ENCODE results near the gene EIF4A3.
"Not testable (repeated sequence)": the region's sequence is repeated elsewhere in the genome, so short reads cannot be mapped to it uniquely, and the experiment has no call there.

The EIF4A3 gene

GRCh38 chr17:80097127-80097621 is 49.8 kb downstream of the EIF4A3 start:
- POLR2A ChIA-PET = no interaction called here
- no peak for TF ChIP-seq BHLHE40 (IDR thresholded peaks at IDR 0.05; ENCODE audit: borderline replicate concordance)
- TF ChIP-seq SUZ12 (IDR thresholded peaks at IDR 0.05) = no peak
- TF ChIP-seq FOXA1 (IDR thresholded peaks at IDR 0.05) = no peak
- TF ChIP-seq NFRKB (IDR thresholded peaks at IDR 0.05) = no peak
- TF ChIP-seq LEF1 (IDR thresholded peaks at IDR 0.05; ENCODE audit: borderline replicate concordance) = no peak
- CTCF ChIA-PET = no interaction called here
- no peak for DNase-seq (ENCODE audit: extremely low spot score)

GRCh38 chr17:80096561-80097021 is 50.3 kb downstream of the EIF4A3 start:
- POLR2A ChIA-PET = no interaction called here
- DNase-seq (ENCODE audit: extremely low spot score) = no peak
- no peak for TF ChIP-seq FOXA1 (IDR thresholded peaks at IDR 0.05)
- no peak for TF ChIP-seq BHLHE40 (IDR thresholded peaks at IDR 0.05; ENCODE audit: borderline replicate concordance)
- TF ChIP-seq SUZ12 (IDR thresholded peaks at IDR 0.05) = no peak
- CTCF ChIA-PET = no interaction called here

- no peak for DNase-seq (ENCODE audit: extremely low spot score)
- ChIA-PET CTCF (no interaction called here), POLR2A (no interaction called here)
- TF ChIP-seq NFRKB (IDR thresholded peaks at IDR 0.05) (no peak), SUZ12 (IDR thresholded peaks at IDR 0.05) (no peak), FOXM1 (IDR thresholded peaks at IDR 0.05; ENCODE audit: borderline replicate concordance) (no peak), HDGF (IDR thresholded peaks at IDR 0.05; ENCODE audit: borderline replicate concordance) (no peak), ELF4 (IDR thresholded peaks at IDR 0.05) (no peak)
These were observed 51.0 kb downstream of the EIF4A3 start for GRCh38 chr17:80095844-80096475.

- CTCF ChIA-PET = no interaction called here
- POLR2A ChIA-PET = no interaction called here
- no peak for DNase-seq (ENCODE audit: extremely low spot score)
- no peak for TF ChIP-seq PKNOX1 (IDR thresholded peaks at IDR 0.05)
- no peak for TF ChIP-seq TARDBP (IDR thresholded peaks at IDR 0.05)
- no peak for TF ChIP-seq CTBP1 (IDR thresholded peaks at IDR 0.05; ENCODE audit: borderline replicate concordance)
- no peak for TF ChIP-seq SUZ12 (IDR thresholded peaks at IDR 0.05)
- no peak for TF ChIP-seq FOXK2 (IDR thresholded peaks at IDR 0.05)
- TF ChIP-seq FOXA1 (IDR thresholded peaks at IDR 0.05) = no peak
- TF ChIP-seq LEF1 (IDR thresholded peaks at IDR 0.05; ENCODE audit: borderline replicate concordance) = no peak
- TF ChIP-seq HDGF (IDR thresholded peaks at IDR 0.05; ENCODE audit: borderline replicate concordance) = no peak
- no peak for TF ChIP-seq ZNF384 (IDR thresholded peaks at IDR 0.05)
- TF ChIP-seq NFRKB (IDR thresholded peaks at IDR 0.05) = no peak
- TF ChIP-seq ARNT (IDR thresholded peaks at IDR 0.05) = no peak
- TF ChIP-seq ELF4 (IDR thresholded peaks at IDR 0.05) = no peak
- no peak for TF ChIP-seq FOXM1 (IDR thresholded peaks at IDR 0.05; ENCODE audit: borderline replicate concordance)
- TF ChIP-seq L3MBTL2 (conservative IDR thresholded peaks at IDR 0.05) = no peak
- TF ChIP-seq SP1 (IDR thresholded peaks at IDR 0.05) = no peak
- TF ChIP-seq BHLHE40 (IDR thresholded peaks at IDR 0.05; ENCODE audit: borderline replicate concordance) = no peak
These were observed 51.7 kb downstream of the EIF4A3 start for GRCh38 chr17:80095038-80095843.

GRCh38 chr17:80092959-80093358 is 54.0 kb downstream of the EIF4A3 start:
- DNase-seq (ENCODE audit: extremely low spot score) = no peak
- no peak for TF ChIP-seq NFRKB (IDR thresholded peaks at IDR 0.05)
- TF ChIP-seq CTBP1 (IDR thresholded peaks at IDR 0.05; ENCODE audit: borderline replicate concordance) = no peak
- TF ChIP-seq ELF4 (IDR thresholded peaks at IDR 0.05) = no peak
- TF ChIP-seq SP1 (IDR thresholded peaks at IDR 0.05) = no peak
- TF ChIP-seq TARDBP (IDR thresholded peaks at IDR 0.05) = no peak
- TF ChIP-seq FOXK2 (IDR thresholded peaks at IDR 0.05) = no peak
- no peak for TF ChIP-seq HDGF (IDR thresholded peaks at IDR 0.05; ENCODE audit: borderline replicate concordance)
- no peak for TF ChIP-seq SUZ12 (IDR thresholded peaks at IDR 0.05)
- no peak for TF ChIP-seq ARNT (IDR thresholded peaks at IDR 0.05)
- no peak for TF ChIP-seq BHLHE40 (IDR thresholded peaks at IDR 0.05; ENCODE audit: borderline replicate concordance)
- no peak for TF ChIP-seq FOXM1 (IDR thresholded peaks at IDR 0.05; ENCODE audit: borderline replicate concordance)
- no peak for TF ChIP-seq L3MBTL2 (conservative IDR thresholded peaks at IDR 0.05)
- no peak for TF ChIP-seq FOXA1 (IDR thresholded peaks at IDR 0.05)
- no peak for TF ChIP-seq PKNOX1 (IDR thresholded peaks at IDR 0.05)
- TF ChIP-seq LEF1 (IDR thresholded peaks at IDR 0.05; ENCODE audit: borderline replicate concordance) = no peak
- no peak for TF ChIP-seq ZNF384 (IDR thresholded peaks at IDR 0.05)
- ChIA-PET POLR2A (interaction anchor here (2.3 kb wide), 1 partner anchor 9 kb away, joined by 15 read pairs; the partner anchor contains the start of gene GAA), CTCF (interaction anchor here (0.9 to 2.4 kb wide), 3 partner anchors 9 to 85 kb away, joined by 3 to 12 read pairs (median 6); partner anchors contain the start of gene GAA)

GRCh38 chr17:80091376-80091775 is 55.6 kb downstream of the EIF4A3 start:
- no peak for DNase-seq (ENCODE audit: extremely low spot score)
- CTCF ChIA-PET = interaction anchor here (2.4 kb wide), 1 partner anchor 10 kb away, joined by 12 read pairs; the partner anchor contains the start of gene GAA
- TF ChIP-seq NFRKB (IDR thresholded peaks at IDR 0.05) (no peak), PKNOX1 (IDR thresholded peaks at IDR 0.05) (0 out of 2 replicates have a peak, but pooled peaks have one; percentile 12), ARNT (IDR thresholded peaks at IDR 0.05) (no peak)
- POLR2A ChIA-PET = interaction anchor here (1.1 to 2.3 kb wide), 2 partner anchors 10 to 13 kb away, joined by 3 to 15 read pairs; partner anchors contain the start of gene GAA

- POLR2A ChIA-PET = interaction anchor here (1.2 kb wide), 1 partner anchor 11 kb away, joined by 4 read pairs; the partner anchor contains the start of gene GAA
- CTCF ChIA-PET; DNase-seq (ENCODE audit: extremely low spot score): not testable (repeated sequence)
These were observed 56.8 kb downstream of the EIF4A3 start for GRCh38 chr17:80090164-80090563.
